ENCODE results near the gene EXOSC7.
"Not testable (repeated sequence)": the region's sequence is repeated elsewhere in the genome, so short reads cannot be mapped to it uniquely, and the experiment has no call there.

EXOSC7 gene

GRCh38 chr3:44981751-44982150 is 5.7 kb downstream of the EXOSC7 start:
- no peak overlapping the region for H3K4me3 ChIP-seq (ENCODE audit: control insufficient read depth, low read depth, low read length)
- no peak for DNase-seq (ENCODE audit: low read depth)
- TF ChIP-seq CTCF (conservative IDR thresholded peaks at IDR 0.05; ENCODE audit: control insufficient read depth, insufficient read depth, low read depth, low read length), result no peak

GRCh38 chr3:44982817-44983216 is 6.8 kb downstream of the EXOSC7 start:
- no peak for TF ChIP-seq CTCF (conservative IDR thresholded peaks at IDR 0.05; ENCODE audit: control insufficient read depth, insufficient read depth, low read depth, low read length)
- no peak for DNase-seq (ENCODE audit: low read depth)
- no peak overlapping the region for H3K4me3 ChIP-seq (ENCODE audit: control insufficient read depth, low read depth, low read length)

- DNase-seq (ENCODE audit: low read depth), result no peak
- H3K4me3 ChIP-seq (ENCODE audit: control insufficient read depth, low read depth, low read length), result no peak overlapping the region
- no peak for TF ChIP-seq CTCF (conservative IDR thresholded peaks at IDR 0.05; ENCODE audit: control insufficient read depth, insufficient read depth, low read depth, low read length)
Observed at GRCh38 chr3:44983484-44983941, 7.5 kb downstream of the EXOSC7 start.

GRCh38 chr3:44984335-44984734 is 8.3 kb downstream of the EXOSC7 start:
- TF ChIP-seq CTCF (conservative IDR thresholded peaks at IDR 0.05; ENCODE audit: control insufficient read depth, insufficient read depth, low read depth, low read length), result no peak
- DNase-seq (ENCODE audit: low read depth), result no peak
- H3K4me3 ChIP-seq (ENCODE audit: control insufficient read depth, low read depth, low read length), result no peak overlapping the region

- DNase-seq (ENCODE audit: low read depth); H3K4me3 ChIP-seq (ENCODE audit: control insufficient read depth, low read depth, low read length): not testable (repeated sequence)
Observed at GRCh38 chr3:44986330-44986729, 10.3 kb downstream of the EXOSC7 start.

- H3K4me3 ChIP-seq (ENCODE audit: control insufficient read depth, low read depth, low read length), result no peak overlapping the region
- no peak for TF ChIP-seq CTCF (conservative IDR thresholded peaks at IDR 0.05; ENCODE audit: control insufficient read depth, insufficient read depth, low read depth, low read length)
- no peak for DNase-seq (ENCODE audit: low read depth)
Observed at GRCh38 chr3:44987332-44987731, 11.3 kb downstream of the EXOSC7 start.

GRCh38 chr3:44988073-44988472 is 12.0 kb downstream of the EXOSC7 start:
- no peak overlapping the region for H3K4me3 ChIP-seq (ENCODE audit: control insufficient read depth, low read depth, low read length)
- peak; percentile 54 for TF ChIP-seq CTCF (conservative IDR thresholded peaks at IDR 0.05; ENCODE audit: control insufficient read depth, insufficient read depth, low read depth, low read length)
- DNase-seq (ENCODE audit: low read depth), result no peak
